ENCODE results near the gene PRMT6.

PRMT6 gene

DNA sequence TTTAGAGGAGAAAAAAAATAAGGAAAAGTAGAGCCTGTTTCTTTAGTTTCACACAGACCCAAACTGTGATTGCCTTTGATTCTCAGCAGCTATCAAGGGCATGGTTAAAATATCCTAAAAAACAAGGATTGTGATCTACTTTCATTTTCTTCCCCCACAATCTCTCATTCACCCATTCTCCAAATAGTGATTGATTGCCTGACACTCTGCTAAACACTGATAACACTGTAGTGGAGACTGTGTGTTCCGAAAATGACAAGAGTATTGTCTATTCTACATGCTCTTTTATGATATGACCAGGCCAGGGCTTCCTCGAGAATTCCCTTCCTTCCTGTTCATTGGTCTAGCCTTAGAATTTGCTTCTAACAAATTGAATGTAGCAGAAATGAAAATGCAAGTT, 40.2 kb downstream of the PRMT6 start:
- DNase-seq, result no peak

DNA sequence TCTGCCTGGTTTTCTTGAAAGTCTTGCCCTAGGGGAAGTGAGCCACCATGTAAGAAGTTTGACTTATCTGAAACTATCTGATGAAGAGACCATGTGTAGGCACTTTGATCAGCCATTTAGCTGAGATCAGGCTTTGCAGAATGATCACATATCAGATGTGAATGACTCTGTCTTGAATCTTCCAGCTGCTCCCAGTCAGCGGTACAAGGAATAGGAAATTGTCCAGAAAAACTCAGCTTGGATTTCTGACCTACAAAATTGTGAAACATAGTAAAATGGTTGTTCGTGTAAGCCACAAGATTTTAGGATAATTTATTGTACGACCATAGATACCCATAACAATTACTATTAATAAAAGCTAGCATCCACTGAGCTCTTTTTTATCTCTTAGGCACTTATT, 42.5 kb downstream of the PRMT6 start:
- DNase-seq, result no peak

DNA sequence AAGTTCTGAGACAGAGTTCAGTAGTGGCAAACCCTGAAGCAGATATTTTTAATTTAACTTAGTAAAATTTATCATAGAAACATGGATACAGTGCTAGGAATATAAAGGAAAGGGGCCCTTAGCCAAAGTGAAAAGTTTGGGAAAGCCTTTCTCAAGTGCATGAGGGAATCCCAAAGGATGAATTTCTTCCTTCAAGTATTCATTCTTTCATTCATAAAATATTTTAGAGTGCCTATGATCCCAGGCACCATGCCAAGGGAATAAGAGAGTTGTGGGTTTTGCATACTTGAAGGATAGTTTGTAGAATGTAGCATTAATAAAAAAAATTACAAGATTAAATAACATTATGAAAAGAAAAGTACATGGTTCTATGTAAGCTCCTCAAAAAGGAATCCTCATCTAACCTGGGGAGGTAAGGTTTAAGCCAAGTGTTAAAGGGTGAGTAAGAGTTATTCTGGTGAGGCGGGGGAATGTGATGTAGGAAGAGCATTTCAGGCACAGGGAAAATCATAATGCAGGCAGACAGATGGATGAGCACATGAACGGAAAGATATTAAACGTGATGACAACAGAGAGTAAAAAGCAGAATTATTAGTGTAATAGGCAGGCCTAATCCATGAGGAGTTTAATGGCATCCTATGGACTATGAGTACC, 44.0 kb downstream of the PRMT6 start:
- no peak for DNase-seq

DNA sequence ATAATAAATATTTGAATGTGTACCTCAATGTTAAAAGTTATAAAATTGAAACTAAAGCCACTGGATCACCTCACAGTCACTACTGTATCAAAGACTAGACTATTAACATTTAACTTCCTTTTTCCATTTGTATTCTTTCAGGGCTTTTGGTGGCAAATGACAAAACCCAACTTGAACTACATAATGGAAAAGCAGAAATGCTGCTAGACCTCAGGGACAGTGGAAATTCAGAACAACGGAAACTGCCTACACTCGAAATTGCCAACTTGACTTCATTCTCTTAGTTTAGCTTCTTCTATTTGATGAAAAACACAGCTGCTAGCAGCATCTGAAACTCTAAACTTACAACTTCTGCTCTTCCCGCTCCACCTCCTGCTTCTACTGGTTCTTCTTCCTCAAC, 49.4 kb downstream of the PRMT6 start:
- no peak for DNase-seq

Measured in NCI-H1092 (cell line).